Ramos (cell line): ENCODE measurements around the gene RNH1.

ENCODE experiments used
- in situ Hi-C: fragments of 300-500 bp; cut with MboI; formaldehyde crosslinking; loops from one replicate; pipeline ENCODE4 v1.14.3; 2022; ENCODE audit warnings: low sequenced_read_pairs; ENCODE audit not compliant: unreplicated experiment

The RNH1 gene

GRCh38 chr11:446891-447290 lies 60.2 kb downstream of the RNH1 start:
- in situ Hi-C loops, result no loop called here

DNA sequence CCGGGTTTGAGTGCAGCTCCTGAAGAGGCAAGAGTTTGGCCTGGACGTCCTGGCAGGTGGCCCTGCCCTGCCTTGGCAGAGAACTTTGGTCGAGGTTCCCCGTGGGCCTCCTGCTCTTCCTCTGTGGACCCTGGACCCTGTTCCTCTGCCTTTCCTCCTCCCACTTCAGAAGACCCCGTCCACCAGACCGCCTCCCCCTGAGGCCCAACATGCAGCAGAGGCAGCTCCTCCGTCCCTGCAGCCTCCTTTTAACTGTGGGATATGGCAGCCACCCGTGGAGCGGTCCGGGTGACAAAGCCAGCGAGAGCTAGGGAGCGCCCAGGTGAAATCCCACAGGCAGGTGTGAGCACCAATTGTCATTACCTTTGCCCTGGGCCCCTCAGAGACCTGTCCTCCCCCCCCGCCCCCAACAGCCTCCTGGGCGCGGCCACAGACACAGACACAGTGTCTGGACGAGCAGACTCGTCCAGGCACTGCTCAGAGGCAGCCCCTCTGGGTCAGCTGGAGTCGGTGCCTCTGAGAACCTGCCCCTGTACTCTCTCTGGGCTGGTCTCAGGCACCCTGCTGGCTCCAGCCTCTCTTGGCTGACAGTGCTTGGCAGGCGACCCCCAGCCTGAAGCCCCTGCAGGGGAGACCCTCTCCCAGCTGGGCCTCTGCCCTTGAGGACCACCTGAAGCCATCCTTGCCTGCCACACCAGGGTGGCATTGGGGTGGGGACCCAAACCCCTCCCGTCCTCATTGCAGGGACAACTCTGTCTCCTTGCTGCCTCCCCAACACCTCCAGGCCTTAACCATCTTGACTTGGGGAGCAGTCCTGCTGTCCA lies 61.1 kb downstream of the RNH1 start:
- in situ Hi-C loops, result no loop called here
